HG02852 (cell line): ENCODE data around the gene CABP2.
"Not testable (repeated sequence)": the region's sequence is repeated elsewhere in the genome, so short reads cannot be mapped to it uniquely, and the experiment has no call there.

ENCODE experiments used
- ATAC-seq: cut with Tn5 transposase; IDR thresholded peaks from one replicate; pipeline ENCODE4 v1.9.1; 2021; ENCODE audit warnings: mild to moderate bottlenecking, moderate library complexity; ENCODE audit not compliant: unreplicated experiment

Gene CABP2

GRCh38 chr11:67522844-67523555, at the start of gene CABP2:
Gene CABP2 (minus strand): TSS chr11:67523446. CDS start chr11:67523326, 120 bp downstream.
- no peak for ATAC-seq

- ATAC-seq: no peak
Observed at GRCh38 chr11:67572747-67573419, 49.6 kb upstream of the CABP2 start.

GRCh38 chr11:67572305-67572704, 49.1 kb upstream of the CABP2 start:
- no peak for ATAC-seq

DNA sequence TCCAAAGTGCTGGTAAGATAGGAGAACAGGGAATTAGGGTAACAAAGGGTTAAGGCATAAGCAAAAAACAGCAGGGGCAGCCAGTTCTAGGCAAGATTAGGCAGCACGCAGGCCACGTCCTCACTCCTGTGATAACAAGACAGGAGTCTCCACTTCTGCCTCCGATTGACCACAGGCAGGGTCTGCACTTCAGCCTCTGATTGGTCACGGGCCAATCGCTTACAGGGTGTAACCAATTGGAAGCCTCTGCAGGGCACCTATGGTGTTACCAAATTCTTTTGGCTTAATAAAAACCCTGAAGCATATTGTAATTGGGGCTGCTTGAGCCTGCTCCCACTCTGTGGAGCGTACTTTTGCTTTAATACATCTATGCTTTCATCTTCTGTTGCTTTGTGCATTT, 48.2 kb upstream of the CABP2 start:
- no peak for ATAC-seq

DNA sequence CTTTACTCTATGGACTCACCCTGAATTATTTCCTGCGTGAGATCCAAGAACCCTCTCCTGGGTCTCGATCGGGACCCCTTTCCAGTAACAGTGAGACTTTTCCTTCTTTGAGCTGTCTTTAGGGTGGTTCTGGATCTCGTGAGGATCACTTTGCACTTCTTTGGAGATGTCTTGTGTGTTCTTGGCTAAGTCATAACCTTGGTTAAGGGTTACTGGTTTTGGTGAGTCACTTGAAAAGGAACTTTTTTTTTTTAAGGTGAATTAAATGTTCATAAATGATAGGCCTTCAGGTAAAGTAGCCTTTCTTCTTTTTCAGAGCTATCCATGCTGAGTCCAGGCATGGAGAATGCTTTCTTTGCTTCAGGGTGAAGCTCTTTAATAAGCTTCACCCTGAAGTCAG, 41.0 kb upstream of the CABP2 start:
- ATAC-seq: no peak

DNA sequence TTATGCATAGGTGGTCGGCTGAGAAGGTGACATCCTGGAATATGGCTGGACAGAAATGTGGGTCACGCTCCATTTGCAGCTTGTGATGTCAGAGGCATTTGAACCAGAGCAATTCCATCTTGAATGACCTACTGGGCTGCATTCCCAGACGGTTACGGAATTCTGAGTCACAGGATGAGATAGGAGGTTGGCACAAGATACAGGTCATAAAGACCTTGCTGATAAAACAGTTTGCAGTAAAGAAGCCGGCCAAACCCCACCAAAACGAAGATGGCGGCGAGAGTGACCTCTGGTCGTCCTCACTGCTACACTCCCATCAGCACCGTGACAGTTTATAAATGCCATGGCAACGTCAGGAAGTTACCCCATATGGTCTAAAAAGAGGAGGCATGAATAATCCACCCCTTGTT, 40.5 kb upstream of the CABP2 start:
- ATAC-seq: not testable (repeated sequence)

- no peak for ATAC-seq
Observed at GRCh38 chr11:67562963-67563704, 39.9 kb upstream of the CABP2 start.

DNA sequence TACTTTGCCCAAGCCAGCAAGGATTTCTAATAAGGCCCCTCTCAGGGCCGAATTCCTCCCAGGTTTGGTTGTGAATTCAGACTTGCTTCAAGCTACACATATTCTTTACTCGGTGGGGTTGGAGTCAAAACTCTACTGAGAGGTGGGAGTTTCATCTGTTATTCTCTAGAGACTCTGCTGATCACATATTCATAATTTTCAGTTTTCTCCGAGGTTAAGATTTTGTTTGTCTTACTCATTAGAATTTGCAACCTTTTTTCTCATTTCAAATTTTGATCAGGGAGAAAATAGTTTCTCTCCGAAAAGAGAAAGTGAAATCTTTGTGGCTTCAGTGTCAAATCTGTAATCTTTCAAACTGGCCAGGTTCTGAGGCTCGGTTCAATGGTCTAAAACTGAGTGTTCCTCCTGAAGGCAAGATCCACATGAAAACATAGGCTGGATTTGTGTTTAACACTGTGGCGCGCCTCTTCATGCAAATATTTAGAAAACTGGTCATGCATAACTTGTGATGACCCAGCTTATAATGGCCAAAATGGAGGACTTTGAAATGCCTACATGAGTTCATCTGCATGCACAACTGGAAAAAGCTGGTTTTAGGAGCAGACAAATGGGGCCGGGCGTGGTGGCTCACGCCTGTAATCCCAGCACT, 38.8 kb upstream of the CABP2 start:
- no peak for ATAC-seq

GRCh38 chr11:67558084-67558772, 35.0 kb upstream of the CABP2 start:
- no peak for ATAC-seq

GRCh38 chr11:67556244-67556643, 33.0 kb upstream of the CABP2 start:
- ATAC-seq: no peak

DNA sequence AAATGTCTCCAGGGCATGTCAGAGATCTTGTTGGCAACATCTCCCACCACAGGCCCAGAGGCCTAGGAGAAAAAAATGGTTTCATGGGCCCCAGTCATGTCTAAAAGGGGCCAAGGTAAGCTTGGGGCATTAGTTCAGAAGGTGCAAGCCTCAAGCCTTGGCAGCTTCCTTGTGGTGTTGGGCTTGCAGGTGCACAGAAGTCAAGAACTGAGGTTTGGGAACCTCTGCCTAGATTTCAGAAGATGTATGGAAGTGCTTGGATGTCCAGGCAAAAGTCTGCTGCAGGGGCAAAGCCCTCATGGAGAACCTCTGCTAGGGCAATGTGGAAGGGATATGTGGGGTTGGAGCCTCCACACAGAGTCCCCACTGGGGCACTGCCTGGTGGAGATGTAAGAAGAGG, 28.5 kb upstream of the CABP2 start:
- ATAC-seq: not testable (repeated sequence)

DNA sequence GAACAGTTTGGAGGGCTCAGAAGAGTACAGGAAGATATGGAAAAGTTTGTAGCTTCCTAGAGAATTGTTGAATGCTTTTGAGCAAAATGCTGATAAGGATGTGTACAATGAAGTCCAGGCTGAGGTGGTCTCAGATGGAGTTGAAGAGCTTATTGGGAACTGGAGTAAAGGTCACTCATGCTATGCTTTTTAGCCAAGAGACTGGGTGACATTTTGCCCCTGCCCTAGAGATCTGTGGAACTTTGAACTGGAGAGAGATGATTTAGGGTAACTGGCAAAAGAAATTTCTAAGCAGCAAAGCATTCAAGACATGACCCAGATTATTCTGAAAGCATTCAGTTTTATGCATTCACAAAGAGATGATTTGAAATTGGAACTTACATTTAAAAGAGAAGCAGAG, 27.9 kb upstream of the CABP2 start:
- ATAC-seq: no peak

GRCh38 chr11:67548555-67549110, 25.4 kb upstream of the CABP2 start:
- no peak for ATAC-seq

- not testable (repeated sequence) for ATAC-seq
Observed at GRCh38 chr11:67548112-67548511, 24.9 kb upstream of the CABP2 start.

DNA sequence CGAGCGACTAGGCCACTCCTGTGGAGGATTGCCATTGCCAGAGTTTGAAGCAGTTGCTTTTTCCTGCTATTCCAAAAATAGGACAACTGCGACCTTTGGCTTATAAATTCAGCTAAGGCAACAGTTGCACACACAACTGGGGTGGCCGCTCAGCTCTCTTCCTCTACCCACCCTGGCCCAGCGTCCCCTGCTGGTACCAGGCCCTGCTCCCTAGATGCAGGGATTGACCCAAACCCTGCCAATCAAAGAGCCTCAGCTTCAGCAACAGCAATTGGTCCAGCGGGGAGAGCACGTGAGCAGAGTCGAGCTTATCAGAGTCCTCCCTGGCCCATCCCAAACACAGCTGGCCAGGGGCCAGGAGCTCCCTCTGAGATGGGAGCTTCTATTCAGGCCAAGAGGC, 22.0 kb upstream of the CABP2 start:
- no peak for ATAC-seq

DNA sequence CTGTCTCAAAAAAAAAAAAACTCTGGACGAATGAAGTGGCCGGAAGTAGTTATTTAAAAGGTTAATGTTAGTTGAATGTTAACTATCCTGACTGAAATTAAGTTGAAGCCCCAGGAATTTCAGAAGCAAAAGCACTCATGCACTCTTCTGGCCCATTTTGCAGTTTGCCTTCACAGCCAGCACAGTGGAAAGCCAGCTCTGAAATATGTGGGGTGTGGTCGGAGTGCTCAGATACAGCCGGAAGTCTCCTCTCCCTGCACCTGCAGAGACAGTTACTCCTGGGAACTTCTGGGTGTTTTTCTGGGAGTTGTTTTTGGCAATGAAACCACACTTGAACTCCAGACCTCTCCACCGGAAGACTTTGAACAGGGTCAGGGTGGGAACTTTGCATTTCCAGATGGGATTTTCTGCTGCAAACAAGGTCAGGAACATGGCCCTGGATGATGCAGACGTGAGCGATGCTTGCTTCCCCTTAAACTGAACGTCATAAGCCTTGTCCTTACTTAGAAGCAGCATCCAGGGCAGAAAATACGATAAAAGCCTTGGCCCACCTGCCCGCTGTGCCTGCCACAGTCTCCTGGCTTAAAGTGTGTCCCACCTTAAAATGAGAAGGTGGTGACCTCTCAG, 21.5 kb upstream of the CABP2 start:
- ATAC-seq: no peak

- ATAC-seq: no peak
Observed at GRCh38 chr11:67543585-67543984, 20.3 kb upstream of the CABP2 start.

- ATAC-seq: no peak
Observed at GRCh38 chr11:67542971-67543370, 19.7 kb upstream of the CABP2 start.

GRCh38 chr11:67542169-67542568, 18.9 kb upstream of the CABP2 start:
- no peak for ATAC-seq

DNA sequence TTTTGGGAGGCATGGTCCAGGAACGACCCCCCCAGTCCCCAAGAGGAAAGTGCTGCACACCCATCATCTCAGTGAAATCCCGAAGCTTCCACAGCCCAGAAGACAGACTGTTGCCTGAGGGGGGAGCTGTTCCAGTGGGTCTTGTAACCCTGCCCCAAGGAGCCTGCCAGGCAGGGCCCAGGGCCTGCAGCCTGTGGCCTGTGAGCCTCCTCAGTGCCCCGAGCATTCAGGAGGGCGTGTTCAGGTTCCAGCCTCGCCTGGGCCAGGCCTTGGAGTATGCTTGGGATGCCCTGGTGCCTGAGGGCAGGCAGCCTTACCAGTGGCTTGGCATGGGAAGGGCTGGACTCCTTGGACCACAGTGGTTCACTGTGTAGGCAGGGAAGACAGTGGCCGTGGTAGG, 18.0 kb upstream of the CABP2 start:
- ATAC-seq: no peak
